Measurements from ENCODE around the gene APOB. TPM values are rescaled to one million over a fixed set of nuclear protein-coding genes. Genes with fewer than 3 reads are reported as not detected.

Gene APOB
- total RNA-seq, 4 donors from 2014 or later, result 0.95 to 17.4 (median 10.6) TPM

- no peak for TF ChIP-seq CTCF (IDR thresholded peaks at IDR 0.05)
- DNase-seq (ENCODE audit: low spot score) (no peak), ATAC-seq (ENCODE audit: low FRiP score) (no peak)
These were observed 26.1 kb downstream of the APOB start for GRCh38 chr2:21017748-21018276.

GRCh38 chr2:21015281-21015645 is 28.6 kb downstream of the APOB start:
- ATAC-seq (ENCODE audit: low FRiP score) (no peak), DNase-seq (ENCODE audit: low spot score) (no peak)
- no peak for TF ChIP-seq CTCF (IDR thresholded peaks at IDR 0.05)

- no peak for TF ChIP-seq CTCF (IDR thresholded peaks at IDR 0.05)
These were observed 29.3 kb downstream of the APOB start for GRCh38 chr2:21014364-21015280.

GRCh38 chr2:21013043-21013816 is 30.6 kb downstream of the APOB start:
- ATAC-seq (ENCODE audit: low FRiP score) (no peak), DNase-seq (ENCODE audit: low spot score) (no peak)
- TF ChIP-seq CTCF (IDR thresholded peaks at IDR 0.05), result no peak

More at GRCh38 chr2:21014364-21015280, 29.3 kb downstream of the APOB start:
- ATAC-seq (ENCODE audit: low FRiP score), result no peak
- DNase-seq (ENCODE audit: low spot score), result no peak

GRCh38 chr2:21012557-21012937 is 31.3 kb downstream of the APOB start:
- no peak for TF ChIP-seq CTCF (IDR thresholded peaks at IDR 0.05)
- no peak for ATAC-seq (ENCODE audit: low FRiP score)

GRCh38 chr2:21011876-21012556 is 31.9 kb downstream of the APOB start:
- no peak for ATAC-seq (ENCODE audit: low FRiP score)
- no peak for DNase-seq (ENCODE audit: low spot score)
- TF ChIP-seq CTCF (IDR thresholded peaks at IDR 0.05), result no peak

More at GRCh38 chr2:21012557-21012937, 31.3 kb downstream of the APOB start:
- DNase-seq (ENCODE audit: low spot score), result no peak

Data from omental fat pad (tissue), 4 donors.